H1 (cell line): ENCODE data around the gene PALM2AKAP2. TPM values are rescaled to one million over a fixed set of nuclear protein-coding genes. Genes with fewer than 3 reads are reported as not detected.

ENCODE experiments used
- CTCF ChIA-PET: fragments of 300-600 bp; sonication (Branson Sonifier 250); formaldehyde crosslinking; loops from one replicate; lab custom pipeline; 2021; ENCODE audit not compliant: partially characterized antibody; lab: Charles Lee
- POLR2A ChIA-PET: fragments of 300-600 bp; sonication (Branson Sonifier 250); formaldehyde crosslinking; loops from one replicate; lab custom pipeline; 2021; ENCODE audit warnings: inconsistent platforms; ENCODE audit not compliant: partially characterized antibody; lab: Charles Lee
- DNase-seq, 2 experiments: peaks; one replicate each; pipeline versions ENCODE4 v3.0.0 to v3.0.0-alpha.2; 2010 to 2022; ENCODE audit warnings: low spot score in 2 of 2, low read depth in 1 of 2, mixed read lengths in 1 of 2
- FAIRE-seq: peaks from 2 replicates; lab custom pipeline; 2011; peaks lifted over from hg19 to GRCh38; lab: Jason Lieb, UNC
- H2AFZ ChIP-seq: 2 replicates; pipeline ENCODE4 v1.8.1; 2012; ENCODE audit warnings: low read length, inconsistent platforms
- H2AK5ac ChIP-seq: 2 replicates; pipeline ENCODE4 v1.6.1; 2013; ENCODE audit warnings: low read depth, low read length
- H2BK120ac ChIP-seq: replicated peaks from 2 replicates; pipeline ENCODE3; 2013; ENCODE audit warnings: low read depth, low read length, inconsistent platforms
- H2BK12ac ChIP-seq: 2 replicates; pipeline ENCODE4 v1.6.1; 2013; ENCODE audit warnings: low read depth, low read length
- H2BK15ac ChIP-seq: 2 replicates; pipeline ENCODE4 v1.6.1; 2013; ENCODE audit warnings: low read length
- H2BK20ac ChIP-seq: 2 replicates; pipeline ENCODE4 v1.6.1; 2013; ENCODE audit warnings: low read length
- H2BK5ac ChIP-seq: 2 replicates; pipeline ENCODE4 v1.6.1; 2013; ENCODE audit warnings: low read depth, low read length
- H3K14ac ChIP-seq: 2 replicates; pipeline ENCODE4 v1.6.1; 2013; ENCODE audit warnings: inconsistent platforms; ENCODE audit not compliant: insufficient read length
- H3K18ac ChIP-seq: 2 replicates; pipeline ENCODE4 v1.6.1; 2013; ENCODE audit warnings: low read length; ENCODE audit errors: extremely low read depth
- H3K23ac ChIP-seq: 2 replicates; pipeline ENCODE4 v1.6.1; 2013; ENCODE audit warnings: inconsistent platforms; ENCODE audit not compliant: insufficient read length
- H3K23me2 ChIP-seq: 2 replicates; pipeline ENCODE4 v1.6.1; 2013; ENCODE audit warnings: low read depth, low read length
- H3K27ac ChIP-seq: 2 replicates; pipeline ENCODE4 v1.6.1; 2011; ENCODE audit warnings: low read depth, low read length, inconsistent platforms
- H3K27me3 ChIP-seq, 4 experiments: replicated peaks in 1 of 4; 1 replicate in 1 of 4; 2 replicates in 3 of 4; pipeline versions ENCODE4 v1.6.1 to v1.8.1; 2011 to 2013; ENCODE audit warnings: low read length in 3 of 4, mild to moderate bottlenecking in 3 of 4, inconsistent platforms in 2 of 4, mixed read lengths in 2 of 4, moderate library complexity in 1 of 4; ENCODE audit not compliant: control insufficient read depth in 3 of 4, insufficient read depth in 3 of 4; ENCODE audit errors: extremely low read depth in 1 of 4
- H3K36me3 ChIP-seq, 4 experiments: 2 replicates each; pipeline versions ENCODE4 v1.6.1 to v1.8.1; 2011 to 2013; ENCODE audit warnings: mild to moderate bottlenecking in 4 of 4, low read length in 3 of 4, moderate library complexity in 2 of 4, control low read depth in 1 of 4, inconsistent platforms in 1 of 4; ENCODE audit not compliant: insufficient read depth in 4 of 4, control insufficient read depth in 2 of 4
- H3K4ac ChIP-seq: replicated peaks from 2 replicates; pipeline ENCODE3; 2013; ENCODE audit warnings: low read length, low read depth, mixed read lengths, inconsistent platforms; ENCODE audit not compliant: insufficient read length
- H3K4me1 ChIP-seq, 4 experiments: replicated peaks in 1 of 4; 1 replicate in 1 of 4; 2 replicates in 3 of 4; pipeline versions ENCODE4 v1.6.1 to v1.8.1; 2011 to 2013; ENCODE audit warnings: low read length in 3 of 4, inconsistent platforms in 2 of 4, mixed read lengths in 1 of 4; ENCODE audit not compliant: insufficient read depth in 4 of 4, control insufficient read depth in 3 of 4
- H3K4me2 ChIP-seq, 2 experiments: 2 replicates each; pipeline versions ENCODE4 v1.6.1 to v1.8.1; 2011 to 2013; ENCODE audit warnings: low read depth in 2 of 2, low read length in 2 of 2, control low read depth in 1 of 2, inconsistent platforms in 1 of 2, mild to moderate bottlenecking in 1 of 2; ENCODE audit not compliant: insufficient read depth in 1 of 2
- H3K4me3 ChIP-seq, 4 experiments: fragments of 200-600, 300-600 bp in 1 of 4; sonication (generic), shearing (Covaris generic), sonication (Bioruptor Twin) in 1 of 4; 2 replicates each; pipeline versions ENCODE4 v1.5.1 to v1.8.1; 2011 to 2016; ENCODE audit warnings: low read length in 4 of 4, low read depth in 3 of 4, control low read depth in 2 of 4, inconsistent platforms in 2 of 4, mild to moderate bottlenecking in 2 of 4, mixed read lengths in 1 of 4, moderate library complexity in 1 of 4; ENCODE audit not compliant: insufficient read depth in 2 of 4; ENCODE audit errors: extremely low read depth in 1 of 4
- H3K56ac ChIP-seq: replicated peaks from 2 replicates; pipeline ENCODE3; 2013; ENCODE audit warnings: low read depth, mild to moderate bottlenecking, mixed read lengths, low read length, inconsistent platforms; ENCODE audit not compliant: insufficient read length
- H3K79me1 ChIP-seq: 2 replicates; pipeline ENCODE4 v1.6.1; 2013; ENCODE audit warnings: low read depth, low read length, control low read depth
- H3K79me2 ChIP-seq, 2 experiments: 2 replicates each; pipeline versions ENCODE4 v1.6.1 to v1.8.1; 2012 to 2013; ENCODE audit warnings: low read length in 2 of 2, mild to moderate bottlenecking in 2 of 2, inconsistent platforms in 1 of 2; ENCODE audit not compliant: insufficient read depth in 2 of 2, control insufficient read depth in 1 of 2
- H3K9ac ChIP-seq, 4 experiments: replicated peaks in 1 of 4; 1 replicate in 1 of 4; 2 replicates in 3 of 4; pipeline versions ENCODE4 v1.6.1 to v1.8.1; 2011 to 2013; ENCODE audit warnings: low read depth in 3 of 4, low read length in 3 of 4, control low read depth in 2 of 4, mild to moderate bottlenecking in 2 of 4, moderate library complexity in 2 of 4, inconsistent platforms in 1 of 4; ENCODE audit errors: extremely low read depth in 1 of 4
- H3K9me3 ChIP-seq, 2 experiments: 2 replicates each; pipeline versions ENCODE4 v1.6.1 to v1.8.1; 2012 to 2013; ENCODE audit warnings: mild to moderate bottlenecking in 2 of 2, moderate library complexity in 2 of 2, control low read depth in 1 of 2, inconsistent platforms in 1 of 2, low read depth in 1 of 2, low read length in 1 of 2, mixed read lengths in 1 of 2; ENCODE audit not compliant: insufficient read depth in 2 of 2
- H4K20me1 ChIP-seq, 2 experiments: replicated peaks in 1 of 2; 2 replicates each; pipeline versions ENCODE3 to v1.8.1; 2011 to 2013; ENCODE audit warnings: inconsistent platforms in 2 of 2, low read length in 2 of 2, mild to moderate bottlenecking in 1 of 2; ENCODE audit not compliant: insufficient read depth in 2 of 2, control insufficient read depth in 1 of 2
- H4K5ac ChIP-seq: 2 replicates; pipeline ENCODE4 v1.6.1; 2013; ENCODE audit warnings: low read length, low read depth, mixed read lengths, inconsistent platforms; ENCODE audit not compliant: insufficient read length
- H4K8ac ChIP-seq: 2 replicates; pipeline ENCODE4 v1.8.0; 2013; ENCODE audit warnings: mild to moderate bottlenecking, moderate library complexity, low read length, inconsistent platforms; ENCODE audit not compliant: insufficient read depth; ENCODE audit errors: extremely low read depth
- H4K91ac ChIP-seq: replicated peaks from 2 replicates; pipeline ENCODE3; 2013; ENCODE audit warnings: low read length, mixed read lengths, inconsistent platforms; ENCODE audit not compliant: insufficient read length
- EP300 ChIP-seq, 2 experiments: IDR thresholded peaks; 1 replicate in 1 of 2; 2 replicates in 1 of 2; pipeline ENCODE4 v1.6.1; 2011 to 2012; ENCODE audit warnings: low read depth in 2 of 2, low read length in 2 of 2, mild to moderate bottlenecking in 2 of 2, borderline replicate concordance in 1 of 2, inconsistent platforms in 1 of 2, moderate library complexity in 1 of 2
- EZH2 ChIP-seq: fragments of 200-600 bp; sonication (generic); IDR thresholded peaks from 2 replicates; pipeline ENCODE4 v1.7.1; 2012; ENCODE audit warnings: low read depth, mild to moderate bottlenecking, moderate library complexity, low read length, inconsistent platforms; ENCODE audit not compliant: severe bottlenecking
- GABPA ChIP-seq: IDR thresholded peaks from 2 replicates; pipeline ENCODE4 v1.6.1; 2011; ENCODE audit warnings: mild to moderate bottlenecking, low read length, moderate library complexity, borderline replicate concordance; ENCODE audit not compliant: insufficient read depth
- JUN ChIP-seq: IDR thresholded peaks from 2 replicates; pipeline ENCODE4 v1.6.1; 2011; ENCODE audit warnings: low read depth, mild to moderate bottlenecking, improper control_type of control experiment, low read length
- NANOG ChIP-seq: IDR thresholded peaks from 2 replicates; pipeline ENCODE4 v1.6.1; 2011; ENCODE audit warnings: low read length, low read depth, mild to moderate bottlenecking, inconsistent platforms; ENCODE audit not compliant: insufficient read depth, poor library complexity, severe bottlenecking
- POLR2A ChIP-seq, 2 experiments: IDR thresholded peaks; 1 replicate in 1 of 2; 2 replicates in 1 of 2; pipeline ENCODE4 v1.6.1; 2011; ENCODE audit warnings: low read depth in 2 of 2, low read length in 2 of 2, mild to moderate bottlenecking in 2 of 2; ENCODE audit errors: control extremely low read depth in 1 of 2
- POU5F1 ChIP-seq: IDR thresholded peaks from 2 replicates; pipeline ENCODE4 v1.6.1; 2011; ENCODE audit warnings: low read depth, mild to moderate bottlenecking, low read length, moderate library complexity
- SIN3A ChIP-seq, 2 experiments: IDR thresholded peaks in 1 of 2; conservative IDR thresholded peaks in 1 of 2; 2 replicates each; pipeline ENCODE4 v1.6.1; 2011 to 2012; ENCODE audit warnings: low read length in 2 of 2, improper control_type of control experiment in 1 of 2, low read depth in 1 of 2, mild to moderate bottlenecking in 1 of 2
- SIX5 ChIP-seq: IDR thresholded peaks from 2 replicates; pipeline ENCODE4 v1.6.1; 2011; ENCODE audit warnings: mild to moderate bottlenecking, low read depth, low read length
- SP2 ChIP-seq: IDR thresholded peaks from 2 replicates; pipeline ENCODE4 v1.6.1; 2012; ENCODE audit warnings: mild to moderate bottlenecking, low read length, inconsistent platforms
- SP4 ChIP-seq: IDR thresholded peaks from 2 replicates; pipeline ENCODE4 v1.6.1; 2012; ENCODE audit warnings: low read length, inconsistent platforms
- TBP ChIP-seq: IDR thresholded peaks from 2 replicates; pipeline ENCODE4 v1.6.1; 2011; ENCODE audit warnings: low read depth, low read length, improper control_type of control experiment
- ZNF274 ChIP-seq: IDR thresholded peaks from 2 replicates; pipeline ENCODE4 v1.7.0; 2012; ENCODE audit warnings: low read length, borderline replicate concordance; ENCODE audit errors: extremely low read depth
- WGBS, 2 experiments: shearing (Covaris generic) in 1 of 2; methylation state at CpG; one replicate each; pipeline versions ENCODE4 v1.1.6 to v1.1.7; 2013 to 2015; ENCODE audit warnings: low lambda C conversion rate in 2 of 2, mixed read lengths in 2 of 2, inconsistent platforms in 1 of 2, low coverage in 1 of 2, missing lambda C conversion rate in 1 of 2; ENCODE audit not compliant: insufficient replicate concordance in 2 of 2, insufficient coverage in 1 of 2, insufficient read length in 1 of 2; ENCODE audit errors: extremely low coverage in 1 of 2, missing lambda C conversion rate in 1 of 2; 5-methylcytosine and 5-hydroxymethylcytosine counted together
- polyA plus RNA-seq, 7 experiments: library from polyadenylated mRNA; depleted of rRNA in 3 of 7; stranded (reverse) in 5 of 7; unstranded in 2 of 7; fragments of >200 nt in 5 of 7; fragments of 200-250 nt in 2 of 7; gene quantifications; 1 replicate in 5 of 7; 2 replicates in 1 of 7; 4 replicates in 1 of 7; pipeline versions ENCODE4 v1.2.1 to v1.2.3, GENCODE V29; 2011 to 2013; ENCODE audit warnings: missing spikeins in 2 of 7, mixed read lengths in 2 of 7
- total RNA-seq: library from RNA; stranded (reverse); fragmentation: NEBNext Ultra II Directional; extraction: Animal tissue kit (Norgen Biotek cat#: 25700); gene quantifications from 2 replicates; pipeline ENCODE4 v1.2.1, GENCODE V29; 2021

The PALM2AKAP2 gene
- total and polyA plus RNA-seq, 2 of the 8 experiments (the other 6 are each of a cell fraction or from before 2014, with no cell fraction given), result 0.38 to 20.5 TPM

- Histone ChIP-seq H4K5ac (no peak overlapping the region), H3K4ac (no peak overlapping the region), H3K79me2 (no peaks in the 10 kb centered on the region), H3K4me3 (no peak overlapping the region), H3K23ac (no peak overlapping the region), H3K79me1 (no peaks in the 10 kb centered on the region), H2AK5ac (no peak overlapping the region), H3K9ac (no peak overlapping the region), H4K91ac (no peak overlapping the region), H3K18ac (no peak overlapping the region), H3K56ac (no peak overlapping the region), H2BK15ac (no peak overlapping the region), H2BK120ac (no peak overlapping the region), H3K9me3 (no peaks in the 10 kb centered on the region), H3K14ac (no peak overlapping the region), H4K8ac (no peak overlapping the region), H3K36me3 (no peaks in the 10 kb centered on the region), H3K23me2 (no peaks in the 10 kb centered on the region), H3K27ac (no peak overlapping the region), H4K20me1 (no peaks in the 10 kb centered on the region), H3K27me3 (no peaks in the 10 kb centered on the region), H2BK5ac (no peak overlapping the region), H3K4me1 (peaks cover 0 to 5% (median 0%) of the 10 kb centered on the region in 4 experiments; a peak in 1 of 7 replicates), H2BK12ac (peak overlapping the region; percentile 21; the same call in 1 of the 2 replicates), H2BK20ac (no peak overlapping the region), H3K4me2 (no peak overlapping the region), H2AFZ (no peak overlapping the region)
- WGBS, 2 experiments, result 85% methylated on average over 6 of the region's 6 CpGs; no CpG with 5 or more reads in 1 of the 2 experiments
- ChIA-PET POLR2A (interaction anchor here (0.6 to 1.0 kb wide), 2 partner anchors 133 to 243 kb away, joined by 3 read pairs; no protein-coding TSS in a partner anchor), CTCF (interaction anchor here (0.6 to 5.1 kb wide), 39 partner anchors 12 to 1268 kb away, joined by 3 to 68 read pairs (median 4); no protein-coding TSS in a partner anchor)
- DNase-seq, result peak in 1 of 2 experiments; percentile 47
- no peak for FAIRE-seq
- TF ChIP-seq ZNF274 (no peak), JUN (no peak), POLR2A (IDR thresholded peaks at IDR 0.05; ENCODE audit: control extremely low read depth in 1 of 2, low read depth in 2 of 2, low read length in 2 of 2) (no peak), NANOG (no peak), SIX5 (no peak), SIN3A (conservative IDR thresholded peaks at IDR 0.05 in 1 of 2, IDR thresholded peaks at IDR 0.05 in 1 of 2; ENCODE audit: low read depth in 1 of 2, low read length in 2 of 2) (no peak), SP4 (no peak), GABPA (no peak), POU5F1 (no peak), EP300 (IDR thresholded peaks at IDR 0.05; ENCODE audit: borderline replicate concordance in 1 of 2, low read depth in 2 of 2, low read length in 2 of 2) (no peak), TBP (no peak), EZH2 (no peak), SP2 (no peak)
These were observed 37.3 kb downstream of the PALM2AKAP2 start for GRCh38 chr9:109817146-109817845.
